Psoas muscle (tissue), 8 donors: ENCODE measurements around the gene DNAH2. TPM values are rescaled to one million over a fixed set of nuclear protein-coding genes. Genes with fewer than 3 reads are reported as not detected.
A peak's percentile ranks its signal among the peaks of the same experiment; 100 is the strongest.

Experiments used
- ATAC-seq, 4 donors: fragments of 200-7000 bp; cut with Tn5 transposase; one replicate each; pipeline ENCODE4 v1.9.1; 2020; ENCODE audit warnings: moderate library complexity in 3 of 4, mild to moderate bottlenecking in 2 of 4
- DNase-seq, 2 donors: peaks; one replicate each; pipeline ENCODE4 v3.0.0-alpha.2; 2020
- H3K27ac ChIP-seq: fragments of 200-600 bp; one replicate; pipeline ENCODE4 v1.8.0; 2022
- H3K27me3 ChIP-seq, 3 donors: fragments of 200-600 bp in 1 of 3; one replicate each; pipeline versions ENCODE4 v1.6.1 to v1.8.0; 2013 to 2022; ENCODE audit warnings: low read length in 2 of 3, mild to moderate bottlenecking in 2 of 3, moderate library complexity in 1 of 3; ENCODE audit not compliant: insufficient read depth in 3 of 3
- H3K36me3 ChIP-seq, 2 donors: fragments of 200-600 bp in 1 of 2; one replicate each; pipeline versions ENCODE4 v1.6.1 to v1.8.0; 2013 to 2022; ENCODE audit warnings: low read depth in 1 of 2, mild to moderate bottlenecking in 1 of 2, moderate library complexity in 1 of 2; ENCODE audit not compliant: insufficient read depth in 1 of 2
- H3K4me1 ChIP-seq: fragments of 200-600 bp; one replicate; pipeline ENCODE4 v1.8.0; 2022
- H3K4me3 ChIP-seq: fragments of 200-600 bp; one replicate; pipeline ENCODE4 v1.8.0; 2022; ENCODE audit warnings: mild to moderate bottlenecking
- H3K9me3 ChIP-seq: fragments of 200-600 bp; one replicate; pipeline ENCODE4 v1.8.0; 2022
- CTCF ChIP-seq: fragments of 200-600 bp; IDR thresholded peaks from one replicate; pipeline ENCODE4 v1.8.0; 2022; ENCODE audit warnings: antibody characterized with exemption
- WGBS, 3 donors: extraction: QIAGEN DNeasy Blood & Tissue Kit; methylation state at CpG; one replicate each; pipeline versions ENCODE4 v1.1.6 to v1.1.7; 2013; 5-methylcytosine and 5-hydroxymethylcytosine counted together
- intact Hi-C, 2 donors: fragments of 100-400 bp; cut with DNase I; formaldehyde crosslinking; loops; one replicate each; pipeline versions ENCODE4 v1.11.0 to v1.14.2; 2022
- polyA plus RNA-seq, 3 donors: library from polyadenylated mRNA; stranded (reverse); fragments of 200-250 nt; gene quantifications; one replicate each; pipeline ENCODE4 v1.2.3, GENCODE V29; 2013
- total RNA-seq, 4 donors: library from RNA; stranded (reverse); fragmentation: NEBNext Ultra II Directional in 2 of 4; extraction: Animal tissue kit (Norgen Biotek cat#: 25700) in 2 of 4; gene quantifications; one replicate each; pipeline versions ENCODE4 v1.2.1 to v1.2.4, GENCODE V29; 2021 to 2023
- donor health status: healthy with polysubstance abuse.
- donor health status: DM: no; HTN: no; CAD: no; lungs with moderate emphysema.
- donor health status: Bipolar disorder and iron deficiency.
- donor health status: healthy.
- donor health status: DM: yes; HTN: yes; CAD: no.
- donor health status: DM: no; HTN: no; CAD: no.
- donor health status: DM: no; HTN: no; CAD: no.
- donor health status: DM: yes; HTN: yes; CAD: no.

The DNAH2 gene
- total and polyA plus RNA-seq, 7 donors: 0.01 to 0.10 (median 0.06) TPM

- ATAC-seq: no peak
- no peak overlapping the region for H3K27ac ChIP-seq
- no peak overlapping the region for H3K4me3 ChIP-seq
- intact Hi-C loops: loop anchor here in 1 of 2 donors (5.0 kb wide), 1 partner anchor 364 kb away; no protein-coding TSS in a partner anchor
- H3K9me3 ChIP-seq: no peaks in the 10 kb centered on the region
- 84 to 87% (median 86%) methylated on average over 13 to 14 of the region's 14 CpGs for WGBS, 3 donors
- no peaks in the 10 kb centered on the region for H3K36me3 ChIP-seq
- H3K27me3 ChIP-seq: peaks cover 0 to 7% (median 0%) of the 10 kb centered on the region in 3 donors
- no peak for DNase-seq
- H3K4me1 ChIP-seq: no peaks in the 10 kb centered on the region
- TF ChIP-seq CTCF: no peak
These were observed 15.5 kb downstream of the DNAH2 start for GRCh38 chr17:7732981-7733539.

GRCh38 chr17:7737601-7738000 is 20.1 kb downstream of the DNAH2 start:
- Histone ChIP-seq H3K9me3 (no peaks in the 10 kb centered on the region), H3K4me1 (no peaks in the 10 kb centered on the region), H3K27ac (no peak overlapping the region), H3K36me3 (no peaks in the 10 kb centered on the region), H3K27me3 (peaks cover 0 to 31% (median 0%) of the 10 kb centered on the region in 3 donors), H3K4me3 (no peak overlapping the region)
- TF ChIP-seq CTCF: no peak
- intact Hi-C loops: no loop called here
- WGBS, 3 donors: 77% methylated on average over 5 of the region's 5 CpGs
- ATAC-seq: no peak
- no peak for DNase-seq

GRCh38 chr17:7739746-7740145 is 22.2 kb downstream of the DNAH2 start:
- ATAC-seq (no peak), DNase-seq (no peak)
- TF ChIP-seq CTCF: no peak
- H3K4me1 ChIP-seq: no peaks in the 10 kb centered on the region
- H3K27ac ChIP-seq: no peak overlapping the region
- H3K36me3 ChIP-seq: no peaks in the 10 kb centered on the region
- intact Hi-C loops: loop anchor here (5.0 to 10.0 kb wide), 3 partner anchors 83 to 315 kb away; no protein-coding TSS in a partner anchor
- WGBS, 3 donors: 38 to 47% (median 42%) methylated on average over 14 of the region's 14 CpGs
- no peak overlapping the region for H3K4me3 ChIP-seq
- H3K27me3 ChIP-seq: peaks cover 0 to 31% (median 0%) of the 10 kb centered on the region in 3 donors
- no peaks in the 10 kb centered on the region for H3K9me3 ChIP-seq

- H3K4me3 ChIP-seq: peak overlapping the region; percentile 42
- WGBS, 3 donors: 57 to 67% (median 62%) methylated on average over 42 of the region's 42 CpGs
- ATAC-seq: no peak
- TF ChIP-seq CTCF: no peak
- H3K36me3 ChIP-seq: no peaks in the 10 kb centered on the region
- no peaks in the 10 kb centered on the region for H3K9me3 ChIP-seq
- peak in 1 of 2 donors; percentile 57 for DNase-seq
- H3K4me1 ChIP-seq: no peaks in the 10 kb centered on the region
- peaks cover 0 to 31% (median 0%) of the 10 kb centered on the region in 3 donors for H3K27me3 ChIP-seq
- H3K27ac ChIP-seq: no peak overlapping the region
- intact Hi-C loops: loop anchor here (5.0 to 10.0 kb wide), 3 partner anchors 82 to 314 kb away; no protein-coding TSS in a partner anchor
These were observed 23.0 kb downstream of the DNAH2 start for GRCh38 chr17:7740481-7741001.
